ENCODE results near the gene TTC39C.

The TTC39C gene

GRCh38 chr18:24080861-24081260 lies 66.3 kb downstream of the TTC39C start:
- CTCF ChIA-PET = interaction anchor here (1.1 to 1.5 kb wide), 2 partner anchors 25 to 162 kb away, joined by 3 to 6 read pairs; no protein-coding TSS in a partner anchor
- H3K4me3 ChIP-seq (ENCODE audit: low read depth, low read length) = no peak overlapping the region
- POLR2A ChIA-PET = no interaction called here
- TF ChIP-seq, protein P1, sequence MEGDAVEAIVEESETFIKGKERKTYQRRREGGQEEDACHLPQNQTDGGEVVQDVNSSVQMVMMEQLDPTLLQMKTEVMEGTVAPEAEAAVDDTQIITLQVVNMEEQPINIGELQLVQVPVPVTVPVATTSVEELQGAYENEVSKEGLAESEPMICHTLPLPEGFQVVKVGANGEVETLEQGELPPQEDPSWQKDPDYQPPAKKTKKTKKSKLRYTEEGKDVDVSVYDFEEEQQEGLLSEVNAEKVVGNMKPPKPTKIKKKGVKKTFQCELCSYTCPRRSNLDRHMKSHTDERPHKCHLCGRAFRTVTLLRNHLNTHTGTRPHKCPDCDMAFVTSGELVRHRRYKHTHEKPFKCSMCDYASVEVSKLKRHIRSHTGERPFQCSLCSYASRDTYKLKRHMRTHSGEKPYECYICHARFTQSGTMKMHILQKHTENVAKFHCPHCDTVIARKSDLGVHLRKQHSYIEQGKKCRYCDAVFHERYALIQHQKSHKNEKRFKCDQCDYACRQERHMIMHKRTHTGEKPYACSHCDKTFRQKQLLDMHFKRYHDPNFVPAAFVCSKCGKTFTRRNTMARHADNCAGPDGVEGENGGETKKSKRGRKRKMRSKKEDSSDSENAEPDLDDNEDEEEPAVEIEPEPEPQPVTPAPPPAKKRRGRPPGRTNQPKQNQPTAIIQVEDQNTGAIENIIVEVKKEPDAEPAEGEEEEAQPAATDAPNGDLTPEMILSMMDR (IDR thresholded peaks at IDR 0.05; ENCODE audit: insufficient read depth, low read length, missing control alignments) = no peak
- no peak for DNase-seq (ENCODE audit: low read depth, low spot score)

DNA sequence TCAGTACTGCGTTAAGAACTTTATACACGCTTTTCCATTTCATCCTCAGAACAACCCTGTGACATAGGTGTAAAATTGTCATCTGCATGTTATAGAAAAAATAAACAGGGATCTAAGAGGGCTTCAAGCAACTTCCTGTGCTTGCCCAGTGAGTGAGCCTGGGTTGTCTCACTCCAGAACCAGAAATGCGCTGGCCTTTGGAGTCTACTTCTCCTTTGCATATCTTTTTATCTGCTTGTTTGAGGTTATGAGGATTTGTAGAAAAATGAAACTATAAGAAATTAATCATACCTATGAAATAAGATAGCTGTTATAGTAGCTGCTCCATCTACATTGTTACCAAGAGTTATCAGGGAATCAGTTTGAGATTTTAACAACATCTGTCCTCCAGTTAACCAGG lies 69.0 kb downstream of the TTC39C start:
- TF ChIP-seq, protein P1 (IDR thresholded peaks at IDR 0.05; ENCODE audit: insufficient read depth, low read length, missing control alignments) = no peak
- no peak overlapping the region for H3K4me3 ChIP-seq (ENCODE audit: low read depth, low read length)
- ChIA-PET POLR2A (no interaction called here), CTCF (no interaction called here)
- DNase-seq (ENCODE audit: low read depth, low spot score) = no peak

- DNase-seq (ENCODE audit: low read depth, low spot score) = no peak
- H3K4me3 ChIP-seq (ENCODE audit: low read depth, low read length) = no peak overlapping the region
- TF ChIP-seq, protein P1 (IDR thresholded peaks at IDR 0.05; ENCODE audit: insufficient read depth, low read length, missing control alignments) = no peak
- CTCF ChIA-PET = interaction anchor here (1.5 to 2.3 kb wide), 2 partner anchors 10 to 24 kb away, joined by 3 to 8 read pairs; no protein-coding TSS in a partner anchor
- POLR2A ChIA-PET = no interaction called here
These were observed 71.5 kb downstream of the TTC39C start for GRCh38 chr18:24086082-24086481.

DNA sequence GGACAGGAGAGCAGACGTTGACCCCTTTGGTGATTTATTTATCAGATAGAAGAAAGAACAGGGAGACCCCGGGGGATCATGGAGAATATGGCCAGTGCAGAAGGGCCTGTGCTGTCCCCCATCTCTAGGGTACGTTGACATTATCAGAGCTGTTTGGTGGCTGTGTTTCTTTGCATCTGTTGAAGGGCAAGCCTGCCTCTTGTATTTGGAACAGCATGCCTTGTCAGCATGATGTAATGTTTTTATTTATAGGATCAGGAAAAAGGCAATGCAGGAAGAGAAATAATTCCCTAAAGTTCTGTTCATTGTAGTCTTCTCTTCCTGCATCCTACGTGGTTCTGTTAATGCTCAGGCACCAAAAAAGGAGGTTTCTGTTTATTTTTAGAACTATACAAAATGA lies 74.5 kb downstream of the TTC39C start:
- ChIA-PET POLR2A (interaction anchor here (1.4 kb wide), 1 partner anchor 50 kb away, joined by 3 read pairs; the partner anchor contains the start of gene CABYR), CTCF (interaction anchor here (1.3 to 2.5 kb wide), 2 partner anchors 9 to 12 kb away, joined by 3 to 13 read pairs; no protein-coding TSS in a partner anchor)
- TF ChIP-seq, protein P1 (IDR thresholded peaks at IDR 0.05; ENCODE audit: insufficient read depth, low read length, missing control alignments) = no peak

GRCh38 chr18:24089515-24090337 lies 75.2 kb downstream of the TTC39C start:
- CTCF ChIA-PET = interaction anchor here (0.7 to 2.5 kb wide), 3 partner anchors 10 to 28 kb away, joined by 3 to 13 read pairs (median 4); no protein-coding TSS in a partner anchor
- TF ChIP-seq, protein P1 (IDR thresholded peaks at IDR 0.05; ENCODE audit: insufficient read depth, low read length, missing control alignments) = no peak
- no peak for DNase-seq (ENCODE audit: low read depth, low spot score)
- POLR2A ChIA-PET = interaction anchor here (0.6 to 1.4 kb wide), 2 partner anchors 48 to 49 kb away, joined by 3 read pairs; partner anchors contain the start of gene CABYR
- H3K4me3 ChIP-seq (ENCODE audit: low read depth, low read length) = no peak overlapping the region

More for the DNA sequence above, 74.5 kb downstream of the TTC39C start:
- H3K4me3 ChIP-seq (ENCODE audit: low read depth, low read length) = no peak overlapping the region
- no peak for DNase-seq (ENCODE audit: low read depth, low spot score)

GRCh38 chr18:24090876-24091275 lies 76.3 kb downstream of the TTC39C start:
- TF ChIP-seq, protein P1 (IDR thresholded peaks at IDR 0.05; ENCODE audit: insufficient read depth, low read length, missing control alignments) = no peak
- ChIA-PET POLR2A (no interaction called here), CTCF (no interaction called here)
- H3K4me3 ChIP-seq (ENCODE audit: low read depth, low read length) = no peak overlapping the region
- DNase-seq (ENCODE audit: low read depth, low spot score) = no peak

Measured in AG04449 (cell line).